ACC112 (cell line): Measurements from ENCODE around the gene LRBA.

ENCODE experiments used
- H2AFZ ChIP-seq: fragments of 200-600 bp; sonication (generic); one replicate; pipeline ENCODE4 v1.6.0; 2017; ENCODE audit warnings: antibody characterized with exemption, low read length; ENCODE audit not compliant: unreplicated experiment
- H3K27ac ChIP-seq: fragments of 200-600 bp; sonication (generic); 2 replicates; pipeline ENCODE4 v1.5.1; 2014; ENCODE audit warnings: low read depth, mild to moderate bottlenecking, antibody characterized with exemption, low read length, moderate library complexity
- H3K27me3 ChIP-seq: fragments of 200-600 bp; sonication (generic); 2 replicates; pipeline ENCODE4 v1.6.1; 2014; ENCODE audit warnings: mild to moderate bottlenecking, antibody characterized with exemption, low read length, moderate library complexity, mixed read lengths; ENCODE audit not compliant: insufficient read depth
- H3K36me3 ChIP-seq: fragments of 200-600 bp; sonication (generic); 2 replicates; pipeline ENCODE4 v1.6.1; 2016; ENCODE audit warnings: mild to moderate bottlenecking, antibody characterized with exemption, low read length, moderate library complexity, mixed read lengths; ENCODE audit not compliant: insufficient read depth
- H3K4me1 ChIP-seq: fragments of 200-600 bp; sonication (generic); one replicate; pipeline ENCODE4 v1.6.1; 2016; ENCODE audit warnings: low read length, mixed read lengths; ENCODE audit not compliant: insufficient read depth, unreplicated experiment, control insufficient read depth
- H3K4me3 ChIP-seq: fragments of 200-600 bp; sonication (generic); 2 replicates; pipeline ENCODE4 v1.5.1; 2014; ENCODE audit warnings: mild to moderate bottlenecking, low read depth, low read length
- H3K79me2 ChIP-seq: fragments of 200-600 bp; sonication (generic); one replicate; pipeline ENCODE4 v1.6.0; 2016; ENCODE audit warnings: low read length; ENCODE audit not compliant: control insufficient read depth, unreplicated experiment, insufficient read depth

LRBA gene

DNA sequence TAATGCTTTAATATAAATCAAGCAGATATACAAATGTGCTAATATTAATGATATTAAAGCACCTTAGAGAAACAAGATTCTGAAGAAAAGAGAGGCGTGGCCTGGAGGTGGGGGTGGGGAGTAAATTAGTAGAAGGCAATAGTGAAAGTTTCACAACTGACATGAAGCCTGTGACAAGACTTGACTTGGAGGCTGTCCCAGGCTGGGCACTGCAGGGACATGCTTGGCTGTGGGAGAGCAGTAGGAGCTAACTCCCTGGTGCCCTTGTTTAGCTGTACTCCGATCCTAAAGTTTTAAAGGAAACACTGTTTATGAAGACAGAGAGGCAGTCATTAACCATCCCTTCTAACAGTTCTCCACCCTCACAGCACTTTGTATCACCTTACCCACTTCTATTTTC, 672.1 kb downstream of the LRBA start:
- Histone ChIP-seq H3K79me2 (no peaks in the 10 kb centered on the region), H3K36me3 (no peaks in the 10 kb centered on the region), H3K4me1 (peaks cover 10% of the 10 kb centered on the region), H3K27ac (no peak overlapping the region), H2AFZ (no peak overlapping the region), H3K27me3 (no peaks in the 10 kb centered on the region), H3K4me3 (no peak overlapping the region)

DNA sequence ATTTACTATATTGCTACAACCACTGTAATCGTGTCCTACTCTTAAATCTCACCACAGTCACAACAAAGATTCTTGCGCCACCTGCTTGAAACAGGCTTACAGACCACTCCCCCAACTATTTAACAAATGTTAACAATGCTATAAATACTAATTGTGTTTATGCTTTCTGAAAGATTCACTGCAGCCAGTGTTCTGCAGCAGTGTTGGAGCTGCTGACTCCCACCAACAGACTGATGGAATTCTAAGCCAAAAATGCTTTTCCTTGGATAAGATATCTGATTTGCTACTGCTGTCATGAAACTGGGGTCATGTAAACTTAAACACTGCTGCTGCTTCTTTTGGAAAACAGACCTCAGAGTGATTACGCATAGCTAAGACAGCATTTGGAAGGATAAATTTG, 677.4 kb downstream of the LRBA start:
- no peaks in the 10 kb centered on the region for H3K27me3 ChIP-seq
- H3K79me2 ChIP-seq, result no peaks in the 10 kb centered on the region
- H3K27ac ChIP-seq, result no peak overlapping the region
- no peaks in the 10 kb centered on the region for H3K36me3 ChIP-seq
- H2AFZ ChIP-seq, result no peak overlapping the region
- H3K4me3 ChIP-seq, result no peak overlapping the region
- H3K4me1 ChIP-seq, result no peaks in the 10 kb centered on the region

DNA sequence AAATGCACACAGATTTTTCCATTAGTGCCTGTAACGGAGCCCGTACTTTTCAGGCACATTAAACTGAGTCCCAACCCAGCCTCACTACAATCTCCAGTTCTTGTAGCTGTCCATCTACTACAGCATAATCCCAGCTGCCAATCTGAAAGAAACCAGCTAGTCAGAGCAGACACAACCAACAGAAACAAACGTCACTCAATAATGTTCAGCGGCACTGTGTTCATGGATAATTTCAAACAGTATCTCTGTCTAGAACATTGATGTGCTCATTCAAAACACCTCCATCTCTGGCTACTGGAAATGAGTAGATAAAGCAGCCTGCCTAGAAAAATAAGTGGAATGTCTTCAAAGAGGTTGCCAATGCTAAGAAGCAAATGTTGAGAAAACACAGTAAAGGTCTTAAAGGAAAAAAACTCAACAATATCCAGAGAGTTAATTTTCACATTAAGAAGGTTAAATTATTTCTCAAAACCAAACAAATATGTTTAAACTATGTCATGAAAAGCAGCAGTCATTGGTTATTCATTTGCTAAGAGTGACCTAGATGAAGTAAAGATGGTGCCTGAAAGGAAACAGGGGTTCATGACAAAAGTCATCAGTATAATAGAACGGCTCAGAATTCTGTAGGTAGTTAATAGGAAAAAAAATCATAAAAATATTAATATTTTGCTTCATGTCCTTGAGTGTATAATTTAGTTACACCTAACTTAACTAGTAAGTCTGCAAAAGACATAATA, 678.2 kb downstream of the LRBA start:
- Histone ChIP-seq H3K4me3 (no peak overlapping the region), H3K4me1 (no peaks in the 10 kb centered on the region), H3K79me2 (no peaks in the 10 kb centered on the region), H3K27me3 (no peaks in the 10 kb centered on the region), H3K27ac (no peak overlapping the region), H3K36me3 (no peaks in the 10 kb centered on the region), H2AFZ (no peak overlapping the region)

DNA sequence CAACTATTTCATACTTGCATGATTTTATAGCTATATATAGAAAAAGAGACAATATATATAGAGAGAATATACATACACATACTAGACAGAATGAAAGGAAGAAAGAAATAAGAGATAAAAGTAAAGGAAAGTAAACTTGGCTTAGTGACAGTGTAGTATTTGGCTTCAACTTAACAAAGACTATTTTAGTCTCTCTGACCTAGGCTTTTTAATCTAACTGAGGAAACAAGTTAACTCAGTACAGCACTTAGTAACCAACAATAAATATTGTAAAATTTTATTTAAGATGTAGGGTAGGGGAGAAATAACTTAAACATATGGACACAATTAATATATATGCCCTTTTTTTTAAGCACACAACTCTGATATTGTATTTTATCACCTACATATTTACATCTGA, 682.1 kb downstream of the LRBA start:
- H3K27me3 ChIP-seq, result no peaks in the 10 kb centered on the region
- H2AFZ ChIP-seq, result no peak overlapping the region
- H3K36me3 ChIP-seq, result no peaks in the 10 kb centered on the region
- H3K27ac ChIP-seq, result no peak overlapping the region
- no peak overlapping the region for H3K4me3 ChIP-seq
- no peaks in the 10 kb centered on the region for H3K4me1 ChIP-seq
- no peaks in the 10 kb centered on the region for H3K79me2 ChIP-seq

DNA sequence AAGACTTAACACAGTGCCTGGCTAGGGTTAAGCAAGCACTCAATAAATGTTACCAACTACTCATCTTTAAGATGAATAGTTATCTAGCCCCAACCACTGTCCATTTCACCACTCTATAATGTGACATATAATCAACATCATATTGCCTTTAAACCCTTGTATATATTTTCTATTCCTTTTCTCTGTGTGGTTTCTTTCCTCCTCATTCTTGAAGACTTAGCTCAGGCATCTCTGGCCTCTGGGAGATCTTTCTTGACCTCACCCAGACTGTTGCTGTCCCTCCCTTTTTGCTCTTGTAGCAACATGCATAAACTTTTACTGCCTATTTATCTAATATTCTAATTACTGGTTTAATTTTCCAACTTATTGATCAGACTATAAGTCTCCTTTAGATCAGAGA, 683.0 kb downstream of the LRBA start:
- no peaks in the 10 kb centered on the region for H3K79me2 ChIP-seq
- no peak overlapping the region for H2AFZ ChIP-seq
- H3K27me3 ChIP-seq, result no peaks in the 10 kb centered on the region
- H3K4me3 ChIP-seq, result no peak overlapping the region
- no peaks in the 10 kb centered on the region for H3K36me3 ChIP-seq
- no peaks in the 10 kb centered on the region for H3K4me1 ChIP-seq
- no peak overlapping the region for H3K27ac ChIP-seq

DNA sequence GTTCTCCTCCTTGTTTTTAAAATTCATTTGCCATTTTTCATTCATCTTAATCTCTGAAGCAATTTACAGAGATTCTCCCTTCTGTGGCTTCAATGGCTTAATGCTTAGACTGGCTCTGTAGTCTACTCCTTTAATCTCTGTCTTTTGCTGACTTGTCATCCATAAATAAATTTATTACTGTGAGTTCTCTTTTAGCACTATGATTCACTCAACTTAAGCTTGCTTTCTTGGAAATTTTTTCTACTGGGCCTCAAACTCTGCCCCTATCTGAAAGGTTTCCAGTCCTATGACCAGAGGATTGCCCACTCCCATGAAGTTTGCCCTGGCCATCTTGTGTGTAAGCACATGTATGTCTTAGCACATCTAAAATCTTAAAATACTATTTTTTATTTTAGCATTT, 685.7 kb downstream of the LRBA start:
- no peaks in the 10 kb centered on the region for H3K79me2 ChIP-seq
- no peak overlapping the region for H3K4me3 ChIP-seq
- H3K36me3 ChIP-seq, result no peaks in the 10 kb centered on the region
- no peaks in the 10 kb centered on the region for H3K27me3 ChIP-seq
- no peaks in the 10 kb centered on the region for H3K4me1 ChIP-seq
- H3K27ac ChIP-seq, result no peak overlapping the region
- H2AFZ ChIP-seq, result no peak overlapping the region

DNA sequence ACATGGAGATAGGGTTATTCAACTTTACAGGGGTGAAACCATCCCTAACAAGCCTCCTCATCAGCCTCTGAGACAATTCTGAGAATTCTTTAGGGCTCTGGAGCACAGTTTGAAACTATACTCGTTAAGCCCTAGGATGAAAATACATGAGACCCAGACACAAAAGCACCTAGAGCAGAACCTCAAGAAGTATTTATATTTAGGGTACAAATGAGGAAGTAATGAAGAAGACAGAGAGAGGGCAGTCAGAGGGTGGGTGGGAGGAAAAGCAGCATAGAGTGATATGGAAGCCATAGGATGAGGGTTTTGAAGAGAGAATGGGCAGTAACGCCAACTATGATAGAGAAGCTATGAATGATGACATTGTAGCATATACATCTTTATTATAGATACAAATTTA, 686.6 kb downstream of the LRBA start:
- Histone ChIP-seq H2AFZ (no peak overlapping the region), H3K36me3 (no peaks in the 10 kb centered on the region), H3K4me3 (no peak overlapping the region), H3K27me3 (no peaks in the 10 kb centered on the region), H3K4me1 (no peaks in the 10 kb centered on the region), H3K79me2 (no peaks in the 10 kb centered on the region), H3K27ac (no peak overlapping the region)

DNA sequence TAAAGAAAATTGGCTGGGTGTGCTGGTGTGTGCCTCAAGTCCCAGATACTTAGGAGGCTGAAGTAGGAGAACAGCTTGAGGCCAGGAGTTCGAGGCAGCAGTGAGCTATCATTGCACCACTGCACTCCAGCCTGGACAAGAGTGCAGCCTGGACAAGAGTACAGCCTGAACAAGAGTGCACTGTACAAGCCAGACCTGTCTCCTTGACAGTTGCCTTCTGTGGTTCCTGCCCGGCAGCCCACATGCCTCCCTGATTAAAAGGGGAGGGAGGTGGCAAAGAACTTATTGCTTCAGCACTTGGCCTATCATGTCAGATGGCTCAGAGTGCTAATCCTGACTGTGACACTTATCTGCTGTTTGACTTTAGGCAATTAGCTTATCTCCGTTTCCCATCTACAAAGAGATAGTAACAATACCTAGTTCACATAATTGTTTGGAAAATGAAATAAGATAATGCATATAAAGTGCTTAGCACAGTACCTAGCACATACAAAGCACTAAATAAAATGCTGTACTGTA, 687.8 kb downstream of the LRBA start:
- Histone ChIP-seq H3K79me2 (no peaks in the 10 kb centered on the region), H2AFZ (no peak overlapping the region), H3K4me1 (no peaks in the 10 kb centered on the region), H3K27me3 (no peaks in the 10 kb centered on the region), H3K27ac (no peak overlapping the region), H3K36me3 (no peaks in the 10 kb centered on the region), H3K4me3 (no peak overlapping the region)

DNA sequence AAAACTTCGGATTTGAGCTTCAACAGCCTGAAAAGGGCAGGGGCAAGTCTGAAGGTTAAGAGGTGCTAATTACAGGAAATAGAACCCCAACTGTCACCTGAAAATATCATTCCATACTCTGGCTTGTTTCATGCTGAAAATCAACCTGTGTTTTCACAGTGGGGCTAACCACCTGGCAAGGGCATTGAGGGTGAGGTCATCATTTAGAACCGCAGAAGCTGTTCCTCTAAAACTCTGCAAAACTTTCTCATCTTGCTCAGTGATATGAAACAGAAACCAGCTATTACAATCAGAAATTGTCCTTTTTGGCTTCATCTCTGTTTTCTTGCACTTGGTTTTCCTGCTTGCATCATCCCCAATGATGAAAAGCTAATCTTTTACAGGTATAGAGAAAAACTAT, 689.2 kb downstream of the LRBA start:
- Histone ChIP-seq H3K4me1 (no peaks in the 10 kb centered on the region), H3K27ac (no peak overlapping the region), H3K4me3 (no peak overlapping the region), H3K27me3 (no peaks in the 10 kb centered on the region), H3K79me2 (no peaks in the 10 kb centered on the region), H2AFZ (no peak overlapping the region), H3K36me3 (no peaks in the 10 kb centered on the region)

DNA sequence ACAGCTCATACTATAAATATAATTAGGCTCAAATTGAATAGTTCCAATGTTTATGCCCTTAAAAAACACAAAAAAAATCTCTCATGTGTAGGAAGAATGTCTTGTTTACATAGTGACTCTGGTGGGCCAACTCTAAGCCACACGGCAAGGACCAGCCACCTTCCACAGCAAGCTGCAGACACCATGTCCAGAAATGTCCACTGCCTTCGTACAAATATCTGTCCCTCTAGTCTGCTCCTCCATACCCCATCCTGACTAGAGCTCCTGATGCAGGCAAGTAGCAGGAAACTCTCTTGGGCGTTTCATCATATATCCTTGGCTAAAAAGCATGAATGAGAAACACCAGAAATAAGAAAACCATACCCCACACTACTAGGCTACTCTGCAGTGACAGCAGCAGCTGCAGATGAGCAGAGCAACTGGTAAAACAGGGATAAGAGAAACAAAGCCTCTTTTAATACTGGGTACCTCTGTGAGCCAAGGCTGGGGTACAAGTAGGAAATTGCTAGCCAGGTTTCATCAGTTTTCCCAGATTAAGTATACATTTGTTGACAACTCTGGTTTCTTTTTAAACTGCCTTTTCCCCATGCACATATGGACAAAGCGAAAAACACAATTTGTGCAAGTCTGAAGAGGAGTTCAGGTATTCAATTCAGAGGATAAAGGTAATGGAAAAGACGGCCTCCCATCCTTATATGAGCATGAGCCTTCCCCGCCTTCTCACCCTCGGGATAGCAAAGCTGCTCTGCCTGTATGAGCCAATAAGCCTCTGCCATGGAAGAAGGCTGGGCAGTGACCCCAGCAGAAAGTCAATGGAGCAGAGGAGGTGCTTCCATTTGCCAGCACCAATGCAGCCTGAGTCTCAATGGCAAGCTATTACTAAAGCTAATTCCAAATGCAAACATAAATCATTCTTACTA, 691.4 kb downstream of the LRBA start:
- Histone ChIP-seq H3K4me3 (no peak overlapping the region), H3K4me1 (no peaks in the 10 kb centered on the region), H3K27me3 (no peaks in the 10 kb centered on the region), H3K79me2 (no peaks in the 10 kb centered on the region), H3K27ac (no peak overlapping the region), H2AFZ (no peak overlapping the region), H3K36me3 (no peaks in the 10 kb centered on the region)

DNA sequence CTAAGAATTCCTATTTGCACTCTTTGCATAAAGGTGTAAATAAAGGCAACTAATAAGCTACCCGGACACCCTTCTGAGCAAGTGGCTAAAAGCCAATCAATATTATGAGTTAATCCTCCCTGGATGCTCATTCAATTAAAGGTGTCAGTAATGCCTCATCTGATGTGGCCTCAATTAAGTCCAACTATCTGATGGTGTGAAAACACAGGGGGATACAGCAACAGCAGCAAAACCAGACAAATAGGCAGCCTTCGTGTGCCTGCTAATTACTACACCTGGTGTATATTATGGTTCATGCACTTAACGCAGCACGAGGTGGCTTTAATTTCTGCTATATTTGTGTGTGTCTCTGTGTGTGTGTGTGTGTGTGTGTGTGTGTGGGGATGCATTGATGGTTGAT, 692.4 kb downstream of the LRBA start:
- H2AFZ ChIP-seq, result no peak overlapping the region
- no peaks in the 10 kb centered on the region for H3K36me3 ChIP-seq
- H3K27me3 ChIP-seq, result no peaks in the 10 kb centered on the region
- H3K27ac ChIP-seq, result no peak overlapping the region
- no peaks in the 10 kb centered on the region for H3K79me2 ChIP-seq
- H3K4me3 ChIP-seq, result no peak overlapping the region
- no peaks in the 10 kb centered on the region for H3K4me1 ChIP-seq
